Tibial artery (tissue), 4 donors: ENCODE data around the gene GET4.
"Not testable (repeated sequence)": the region's sequence is repeated elsewhere in the genome, so short reads cannot be mapped to it uniquely, and the experiment has no call there.

Experiments used
- DNase-seq, 2 donors: peaks; one replicate each; pipeline ENCODE4 v3.0.0-alpha.2; 2019
- H3K27ac ChIP-seq, 2 donors: fragments of 200-600 bp; sonication (generic) in 1 of 2; 1 replicate in 1 of 2; 2 replicates in 1 of 2; pipeline ENCODE4 v1.5.1; 2018 to 2019; ENCODE audit warnings: mild to moderate bottlenecking in 1 of 2
- H3K27me3 ChIP-seq, 2 donors: fragments of 200-600 bp; sonication (generic) in 1 of 2; one replicate each; pipeline versions ENCODE4 v1.5.1 to v1.6.0; 2016 to 2019
- H3K36me3 ChIP-seq, 3 donors: fragments of 200-600 bp; sonication (generic) in 2 of 3; one replicate each; pipeline ENCODE4 v1.5.1; 2016 to 2019; ENCODE audit warnings: mild to moderate bottlenecking in 2 of 3
- H3K4me1 ChIP-seq, 4 donors: fragments of 200-600 bp; sonication (generic) in 2 of 4; 1 replicate in 3 of 4; 2 replicates in 1 of 4; pipeline ENCODE4 v1.5.1; 2016 to 2019
- H3K4me3 ChIP-seq, 2 donors: fragments of 200-600 bp; sonication (generic) in 1 of 2; 1 replicate in 1 of 2; 2 replicates in 1 of 2; pipeline ENCODE4 v1.5.1; 2018 to 2019; ENCODE audit warnings: mild to moderate bottlenecking in 2 of 2
- H3K9me3 ChIP-seq, 3 donors: fragments of 200-600 bp; sonication (generic) in 1 of 3; one replicate each; pipeline ENCODE4 v1.5.1; 2016 to 2019
- CTCF ChIP-seq, 2 experiments: fragments of 200-600 bp in 1 of 2; fragments of 450-650 bp in 1 of 2; IDR thresholded peaks; one replicate each; pipeline ENCODE4 v1.5.1; 2017 to 2019; ENCODE audit warnings: antibody characterized with exemption in 2 of 2, mild to moderate bottlenecking in 1 of 2, moderate library complexity in 1 of 2
- intact Hi-C: fragments of 100-400 bp; cut with DNase I; formaldehyde crosslinking; loops from one replicate; pipeline ENCODE4 v1.15.0; 2023; ENCODE audit warnings: low total_unique reads

Gene GET4

GRCh38 chr7:871900-872537 lies 4.3 kb upstream of the GET4 start:
- peak overlapping the region; percentile 87 to 95 for H3K27ac ChIP-seq
- H3K36me3 ChIP-seq = peaks cover 36 to 49% (median 40%) of the 10 kb centered on the region in 3 donors
- H3K27me3 ChIP-seq = no peaks in the 10 kb centered on the region
- no peak for TF ChIP-seq CTCF (IDR thresholded peaks at IDR 0.05)
- intact Hi-C loops = loop anchor here (2.0 to 10.0 kb wide), 3 partner anchors 35 to 85 kb away; no protein-coding TSS in a partner anchor
- no peak overlapping the region for H3K4me3 ChIP-seq
- peaks cover 0 to 52% (median 36%) of the 10 kb centered on the region in 4 donors for H3K4me1 ChIP-seq
- DNase-seq = no peak
- H3K9me3 ChIP-seq = no peaks in the 10 kb centered on the region

GRCh38 chr7:872685-873084 lies 3.7 kb upstream of the GET4 start:
- peak overlapping the region; percentile 87 to 95 for H3K27ac ChIP-seq
- H3K27me3 ChIP-seq, DNase-seq, H3K4me3 ChIP-seq, H3K9me3 ChIP-seq: not testable (repeated sequence)
- H3K36me3 ChIP-seq = peaks cover 36 to 49% (median 40%) of the 10 kb centered on the region in 3 donors
- peaks cover 0 to 49% (median 35%) of the 10 kb centered on the region in 4 donors for H3K4me1 ChIP-seq
- intact Hi-C loops = loop anchor here (2.0 to 10.0 kb wide), 3 partner anchors 35 to 86 kb away; no protein-coding TSS in a partner anchor

- Histone ChIP-seq H3K9me3 (no peaks in the 10 kb centered on the region), H3K27ac (peak overlapping the region; percentile 87 to 95), H3K4me1 (peaks cover 0 to 49% (median 35%) of the 10 kb centered on the region in 4 donors), H3K27me3 (no peaks in the 10 kb centered on the region), H3K36me3 (peaks cover 36 to 49% (median 40%) of the 10 kb centered on the region in 3 donors), H3K4me3 (no peak overlapping the region)
- DNase-seq = peak; percentile 84 to 87
- peak; percentile 94 to 95 for TF ChIP-seq CTCF (IDR thresholded peaks at IDR 0.05)
- intact Hi-C loops = loop anchor here (2.0 to 10.0 kb wide), 3 partner anchors 36 to 87 kb away; no protein-coding TSS in a partner anchor
Observed at GRCh38 chr7:873367-874002, 2.9 kb upstream of the GET4 start.

- Histone ChIP-seq H3K27ac (peak overlapping the region; percentile 87 to 95), H3K4me1 (peaks cover 0 to 52% (median 38%) of the 10 kb centered on the region in 4 donors), H3K36me3 (peaks cover 35 to 46% (median 43%) of the 10 kb centered on the region in 3 donors), H3K9me3 (no peaks in the 10 kb centered on the region), H3K27me3 (no peaks in the 10 kb centered on the region), H3K4me3 (no peak overlapping the region)
- no peak for TF ChIP-seq CTCF (IDR thresholded peaks at IDR 0.05)
- intact Hi-C loops = loop anchor here (5.0 to 10.0 kb wide), 2 partner anchors 37 to 59 kb away; no protein-coding TSS in a partner anchor
- no peak for DNase-seq
Observed at GRCh38 chr7:874031-874749, 2.2 kb upstream of the GET4 start.

GRCh38 chr7:875051-875450 lies 1.3 kb upstream of the GET4 start:
- no peak overlapping the region for H3K4me3 ChIP-seq
- intact Hi-C loops = loop anchor here (10.0 kb wide), 1 partner anchor 60 kb away; no protein-coding TSS in a partner anchor
- no peaks in the 10 kb centered on the region for H3K27me3 ChIP-seq
- H3K36me3 ChIP-seq = peaks cover 26 to 38% (median 34%) of the 10 kb centered on the region in 3 donors
- H3K4me1 ChIP-seq = peaks cover 0 to 51% (median 36%) of the 10 kb centered on the region in 4 donors
- no peaks in the 10 kb centered on the region for H3K9me3 ChIP-seq
- TF ChIP-seq CTCF (IDR thresholded peaks at IDR 0.05) = no peak
- peak overlapping the region; percentile 87 to 89 for H3K27ac ChIP-seq
- DNase-seq = no peak
